A673 (cell line): ENCODE results near the gene SRSF7. TPM values are rescaled to one million over a fixed set of nuclear protein-coding genes. Genes with fewer than 3 reads are reported as not detected.
A peak's percentile ranks its signal among the peaks of the same experiment; 100 is the strongest.
"Not testable (repeated sequence)": the region's sequence is repeated elsewhere in the genome, so short reads cannot be mapped to it uniquely, and the experiment has no call there.

Experiments
- BruUV-seq: library from RNA; stranded (reverse); fragments of 400-500 nt; replicated peaks from 2 replicates; lab custom pipeline; 2021; lab: Mats Ljungman, UMichigan
- CTCF ChIA-PET: fragments of 300-600 bp; sonication (Branson Sonifier 250); formaldehyde crosslinking; loops from one replicate; lab custom pipeline; 2022; ENCODE audit warnings: antibody characterized with exemption; lab: Charles Lee
- POLR2A ChIA-PET: fragments of 300-600 bp; sonication (Branson Sonifier 250); formaldehyde crosslinking; loops from one replicate; lab custom pipeline; 2022; ENCODE audit warnings: antibody characterized with exemption; ENCODE audit not compliant: low non-redundant PET; lab: Charles Lee
- DNase-seq: peaks from one replicate; pipeline ENCODE4 v3.0.0-alpha.2; 2015; ENCODE audit warnings: low spot score
- H3K27ac ChIP-seq: fragments of 200-600 bp; sonication (generic); 2 replicates; pipeline ENCODE4 v1.5.1; 2016; ENCODE audit warnings: mixed run types, low read depth, mild to moderate bottlenecking, mixed read lengths, antibody characterized with exemption, low read length; ENCODE audit not compliant: poor library complexity, severe bottlenecking
- H3K27me3 ChIP-seq: fragments of 200-600 bp; sonication (generic); replicated peaks from 2 replicates; pipeline ENCODE4 v1.6.1; 2017; ENCODE audit warnings: mixed run types, low read depth, mild to moderate bottlenecking, mixed read lengths, antibody characterized with exemption, low read length; ENCODE audit not compliant: insufficient read depth, poor library complexity
- H3K36me3 ChIP-seq: fragments of 200-600 bp; sonication (generic); 2 replicates; pipeline ENCODE4 v1.6.1; 2016; ENCODE audit warnings: mixed run types, mild to moderate bottlenecking, mixed read lengths, antibody characterized with exemption, low read length; ENCODE audit not compliant: insufficient read depth, poor library complexity, severe bottlenecking
- H3K4me1 ChIP-seq: fragments of 200-600 bp; sonication (generic); 2 replicates; pipeline ENCODE4 v1.6.1; 2017; ENCODE audit warnings: mixed run types, mild to moderate bottlenecking, mixed read lengths, antibody characterized with exemption, low read length; ENCODE audit not compliant: insufficient read depth, poor library complexity, severe bottlenecking
- H3K4me3 ChIP-seq: fragments of 200-600 bp; sonication (generic); 2 replicates; pipeline ENCODE4 v1.5.1; 2016; ENCODE audit warnings: low read depth, mixed run types, mild to moderate bottlenecking, mixed read lengths, low read length; ENCODE audit not compliant: poor library complexity, severe bottlenecking
- H3K9me3 ChIP-seq: fragments of 200-600 bp; sonication (generic); 2 replicates; pipeline ENCODE4 v1.6.1; 2016; ENCODE audit warnings: mixed run types, low read depth, mild to moderate bottlenecking, mixed read lengths, antibody characterized with exemption, low read length; ENCODE audit not compliant: poor library complexity, severe bottlenecking
- CTCF ChIP-seq: fragments of 300-800, 200-600 bp; sonication (generic); conservative IDR thresholded peaks from 2 replicates; pipeline ENCODE4 v1.5.1; 2017; ENCODE audit warnings: low read depth, mild to moderate bottlenecking, antibody characterized with exemption, low read length, moderate library complexity, mixed read lengths
- EZH2 ChIP-seq: fragments of 200-600 bp; sonication (generic); IDR thresholded peaks from 2 replicates; pipeline ENCODE4 v1.6.1; 2017; ENCODE audit warnings: borderline replicate concordance, low read depth, mild to moderate bottlenecking, mixed read lengths, antibody characterized with exemption, low read length; ENCODE audit not compliant: poor library complexity, severe bottlenecking
- intact Hi-C: fragments of 100-400 bp; cut with micrococcal nuclease; formaldehyde crosslinking; loops from one replicate; pipeline ENCODE4 v1.10.0; 2022; ENCODE audit not compliant: unreplicated experiment
- total RNA-seq: library from RNA; stranded (reverse); gene quantifications from 2 replicates; pipeline ENCODE4 v1.2.3, GENCODE V29; 2021

Gene SRSF7
- total RNA-seq, 1 experiment from 2014 or later, result 355 TPM

- DNase-seq, result peak; percentile 35
- no TSS peak for BruUV-seq
- ChIA-PET CTCF (no interaction called here), POLR2A (no interaction called here)
- H3K27me3 ChIP-seq, result no peaks in the 10 kb centered on the region
- H3K27ac ChIP-seq, result no peak overlapping the region
- TF ChIP-seq EZH2 (no peak), CTCF (no peak)
- H3K9me3 ChIP-seq, result peaks cover 10% of the 10 kb centered on the region
- intact Hi-C loops, result loop anchor here (5.0 kb wide), 1 partner anchor 137 kb away; the partner anchor contains the start of gene HNRNPLL
- H3K4me3 ChIP-seq, result no peak overlapping the region
- H3K36me3 ChIP-seq, result peaks cover 49% of the 10 kb centered on the region
- H3K4me1 ChIP-seq, result peaks cover 43% of the 10 kb centered on the region
These were observed 11.6 kb downstream of the SRSF7 start for GRCh38 chr2:38739524-38739923.

GRCh38 chr2:38737925-38738324 is 13.2 kb downstream of the SRSF7 start:
- Histone ChIP-seq H3K27ac (peak overlapping the region; percentile 98), H3K36me3 (peaks cover 42% of the 10 kb centered on the region), H3K4me1 (peaks cover 37% of the 10 kb centered on the region), H3K27me3 (no peaks in the 10 kb centered on the region), H3K4me3 (no peak overlapping the region), H3K9me3 (peaks cover 10% of the 10 kb centered on the region)
- ChIA-PET CTCF (interaction anchor here (1.3 kb wide), 1 partner anchor 156 kb away, joined by 5 read pairs; no protein-coding TSS in a partner anchor), POLR2A (interaction anchor here (1.2 kb wide), 1 partner anchor 13 kb away, joined by 24 read pairs; the partner anchor contains the start of gene SRSF7)
- intact Hi-C loops, result loop anchor here (1.0 to 5.0 kb wide), 3 partner anchors 36 to 195 kb away; partner anchors contain the start of gene HNRNPLL
- BruUV-seq, result no TSS peak
- no peak for TF ChIP-seq CTCF
- TF ChIP-seq EZH2, result no peak
- DNase-seq, result no peak

DNA sequence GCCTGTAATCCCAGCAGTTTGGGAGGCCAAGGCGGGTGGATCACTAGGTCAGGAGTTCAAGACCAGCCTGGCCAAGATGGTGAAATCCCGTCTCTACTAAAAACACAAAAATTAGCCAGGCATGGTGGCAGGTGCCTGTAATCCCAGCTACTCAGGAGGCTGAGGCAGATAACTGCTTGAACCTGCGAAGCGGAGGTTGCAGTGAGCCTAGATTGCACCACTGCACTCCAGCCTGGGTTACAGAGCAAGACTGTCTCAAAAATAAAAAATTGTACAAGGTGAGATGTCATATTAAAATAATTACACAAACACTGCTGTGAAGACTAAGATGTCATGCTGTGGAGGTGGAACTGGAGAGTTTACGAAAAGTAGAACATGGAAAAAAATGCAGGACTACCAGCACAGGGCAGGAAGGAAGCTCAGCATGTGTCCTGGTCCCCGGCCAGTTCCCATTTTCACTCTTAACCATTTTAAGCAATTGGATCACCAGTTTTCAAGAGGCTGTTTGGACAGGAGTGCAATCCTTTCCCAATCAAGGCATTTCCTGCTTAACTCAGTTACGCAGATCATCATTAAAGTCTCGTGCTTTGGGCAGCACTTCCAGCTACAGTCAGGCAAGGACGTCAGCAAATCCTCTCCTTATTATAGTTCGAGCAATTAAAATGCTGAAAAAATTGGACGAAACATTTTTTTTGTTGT is 14.0 kb downstream of the SRSF7 start:
- peaks cover 10% of the 10 kb centered on the region for H3K9me3 ChIP-seq
- intact Hi-C loops, result loop anchor here (1.0 to 5.0 kb wide), 3 partner anchors 37 to 194 kb away; partner anchors contain the start of gene HNRNPLL
- H3K4me1 ChIP-seq, result peaks cover 37% of the 10 kb centered on the region
- ChIA-PET POLR2A (interaction anchor here (0.6 to 1.2 kb wide), 3 partner anchors 9 to 458 kb away, joined by 3 to 24 read pairs (median 3); partner anchors contain the start of gene SRSF7), CTCF (interaction anchor here (1.3 kb wide), 1 partner anchor 155 kb away, joined by 5 read pairs; no protein-coding TSS in a partner anchor)
- not testable (repeated sequence) for H3K4me3 ChIP-seq, BruUV-seq, H3K27me3 ChIP-seq
- H3K27ac ChIP-seq, result peak overlapping the region; percentile 98
- DNase-seq, result peak; percentile 99
- H3K36me3 ChIP-seq, result peaks cover 37% of the 10 kb centered on the region
